Suprapubic skin (tissue), 4 donors: Measurements from ENCODE around the gene INHBA.

ENCODE experiments used
- CTCF ChIP-seq, 2 donors: fragments of 200-600 bp in 1 of 2; fragments of 450-650 bp in 1 of 2; sonication (generic) in 1 of 2; IDR thresholded peaks; one replicate each; pipeline ENCODE4 v1.5.1; 2016 to 2019; ENCODE audit warnings: antibody characterized with exemption in 2 of 2, mild to moderate bottlenecking in 1 of 2, moderate library complexity in 1 of 2
- EP300 ChIP-seq: sonication (generic); formaldehyde crosslinking; IDR thresholded peaks from one replicate; pipeline ENCODE4 v1.6.1; 2017; ENCODE audit warnings: antibody characterized with exemption
- POLR2A ChIP-seq, 2 donors: fragments of 450-650 bp; IDR thresholded peaks; one replicate each; pipeline ENCODE4 v1.6.1; 2017; ENCODE audit warnings: antibody characterized with exemption in 2 of 2, mild to moderate bottlenecking in 2 of 2, moderate library complexity in 2 of 2
- POLR2AphosphoS5 ChIP-seq, 3 donors: sonication (generic); formaldehyde crosslinking; IDR thresholded peaks; one replicate each; pipeline ENCODE4 v1.6.1; 2017; ENCODE audit warnings: antibody characterized with exemption in 3 of 3

GRCh38 chr7:41730668-41731067 lies 27.8 kb upstream of the INHBA start:
- TF ChIP-seq POLR2AphosphoS5 (IDR thresholded peaks at IDR 0.05) (no peak), CTCF (IDR thresholded peaks at IDR 0.05) (no peak), POLR2A (IDR thresholded peaks at IDR 0.05) (no peak), EP300 (no peak)
